IMR-90 (cell line): ENCODE results near the gene TRABD. TPM values are rescaled to one million over a fixed set of nuclear protein-coding genes. Genes with fewer than 3 reads are reported as not detected.

Experiments
- ATAC-seq: fragments of 200-7000 bp; cut with Tn5 transposase; 2 replicates; pipeline ENCODE4 v1.9.1; 2020; ENCODE audit warnings: low read depth, mild to moderate bottlenecking, moderate library complexity
- BruUV-seq: library from RNA; stranded (reverse); fragments of 400-500 nt; replicated peaks from 2 replicates; lab custom pipeline; 2021; lab: Mats Ljungman, UMichigan
- CTCF ChIA-PET: fragments of 300-600 bp; formaldehyde crosslinking; extraction: SDS; loops from one replicate; lab custom pipeline; 2021; ENCODE audit warnings: antibody characterized with exemption; lab: Yijun Ruan, JAX
- POLR2A ChIA-PET: fragments of 300-600 bp; sonication (Branson Sonifier 250); formaldehyde crosslinking; loops from one replicate; lab custom pipeline; 2022; ENCODE audit warnings: antibody characterized with exemption; ENCODE audit not compliant: unreplicated experiment; lab: Charles Lee
- DNase-seq: peaks from one replicate; pipeline ENCODE4 v3.0.0; 2013
- H2AFZ ChIP-seq: replicated peaks from 2 replicates; pipeline ENCODE3; 2013; ENCODE audit warnings: low read length, mild to moderate bottlenecking; ENCODE audit not compliant: poor library complexity
- H2AK5ac ChIP-seq: 2 replicates; pipeline ENCODE4 v1.6.1; 2013; ENCODE audit warnings: low read depth, low read length, inconsistent platforms
- H2AK9ac ChIP-seq: replicated peaks from 2 replicates; pipeline ENCODE3; 2013; ENCODE audit warnings: mild to moderate bottlenecking, low read depth, low read length, moderate library complexity; ENCODE audit not compliant: poor library complexity
- H2BK120ac ChIP-seq: 2 replicates; pipeline ENCODE4 v1.6.1; 2013; ENCODE audit warnings: low read depth, low read length, inconsistent platforms
- H2BK15ac ChIP-seq: 3 replicates; pipeline ENCODE4 v1.6.1; 2013; ENCODE audit warnings: low read depth, low read length, inconsistent platforms
- H2BK20ac ChIP-seq: 2 replicates; pipeline ENCODE4 v1.6.1; 2013; ENCODE audit warnings: low read depth, mild to moderate bottlenecking, inconsistent platforms, low read length, moderate library complexity
- H2BK5ac ChIP-seq: 2 replicates; pipeline ENCODE4 v1.6.1; 2013; ENCODE audit warnings: mild to moderate bottlenecking, low read depth, low read length, inconsistent platforms; ENCODE audit not compliant: poor library complexity, severe bottlenecking
- H3K14ac ChIP-seq: replicated peaks from 2 replicates; pipeline ENCODE4 v1.6.1; 2013; ENCODE audit warnings: low read depth, low read length, inconsistent platforms
- H3K18ac ChIP-seq: 2 replicates; pipeline ENCODE4 v1.6.1; 2013; ENCODE audit warnings: low read depth, low read length, control low read depth
- H3K23ac ChIP-seq: 2 replicates; pipeline ENCODE4 v1.6.1; 2013; ENCODE audit warnings: low read depth, low read length, inconsistent platforms
- H3K27ac ChIP-seq: 2 replicates; pipeline ENCODE4 v1.5.1; 2013; ENCODE audit warnings: mild to moderate bottlenecking, control low read depth, low read length; ENCODE audit not compliant: insufficient read depth
- H3K27me3 ChIP-seq: 2 replicates; pipeline ENCODE4 v1.6.1; 2013; ENCODE audit warnings: low read length; ENCODE audit not compliant: control insufficient read depth, insufficient read depth
- H3K36me3 ChIP-seq: 2 replicates; pipeline ENCODE4 v1.6.1; 2013; ENCODE audit warnings: low read length, mixed read lengths; ENCODE audit not compliant: control insufficient read depth, insufficient read depth
- H3K4ac ChIP-seq: 2 replicates; pipeline ENCODE4 v1.6.1; 2013; ENCODE audit warnings: low read depth, low read length, inconsistent platforms
- H3K4me1 ChIP-seq: 2 replicates; pipeline ENCODE4 v1.6.1; 2013; ENCODE audit warnings: low read length, mixed read lengths; ENCODE audit not compliant: control insufficient read depth, insufficient read depth
- H3K4me2 ChIP-seq: 2 replicates; pipeline ENCODE4 v1.6.1; 2013; ENCODE audit warnings: low read depth, mild to moderate bottlenecking, control low read depth, low read length, moderate library complexity
- H3K4me3 ChIP-seq: 2 replicates; pipeline ENCODE4 v1.5.1; 2013; ENCODE audit warnings: low read depth, mild to moderate bottlenecking, control low read depth, low read length, moderate library complexity; ENCODE audit not compliant: insufficient read depth
- H3K56ac ChIP-seq: 2 replicates; pipeline ENCODE4 v1.6.1; 2013; ENCODE audit warnings: low read length, inconsistent platforms; ENCODE audit not compliant: insufficient read depth; ENCODE audit errors: extremely low read depth
- H3K79me1 ChIP-seq, 2 experiments: 2 replicates each; pipeline ENCODE4 v1.6.1; 2013; ENCODE audit warnings: low read length in 2 of 2, inconsistent platforms in 1 of 2, low read depth in 1 of 2
- H3K9ac ChIP-seq: 2 replicates; pipeline ENCODE4 v1.6.1; 2013; ENCODE audit warnings: low read depth, low read length, control low read depth
- H3K9me1 ChIP-seq: 2 replicates; pipeline ENCODE4 v1.6.1; 2013; ENCODE audit warnings: low read length, inconsistent platforms; ENCODE audit not compliant: insufficient read depth
- H3K9me3 ChIP-seq: 2 replicates; pipeline ENCODE4 v1.6.1; 2013; ENCODE audit warnings: low read length; ENCODE audit not compliant: control insufficient read depth, insufficient read depth
- H4K20me1 ChIP-seq: 2 replicates; pipeline ENCODE4 v1.6.1; 2013; ENCODE audit warnings: low read length, inconsistent platforms; ENCODE audit not compliant: insufficient read depth
- H4K5ac ChIP-seq: 2 replicates; pipeline ENCODE4 v1.6.1; 2013; ENCODE audit warnings: mild to moderate bottlenecking, low read depth, low read length, control low read depth
- H4K8ac ChIP-seq, 2 experiments: 2 replicates each; pipeline ENCODE4 v1.6.1; 2013; ENCODE audit warnings: low read depth in 2 of 2, low read length in 2 of 2, control low read depth in 1 of 2, inconsistent platforms in 1 of 2
- H4K91ac ChIP-seq: 2 replicates; pipeline ENCODE4 v1.6.1; 2013; ENCODE audit warnings: low read depth, low read length, inconsistent platforms; ENCODE audit not compliant: insufficient read depth
- CEBPB ChIP-seq: IDR thresholded peaks from 2 replicates; pipeline ENCODE4 v1.6.1; 2012; ENCODE audit warnings: low read depth, low read length, improper control_type of control experiment
- CHD1 ChIP-seq: IDR thresholded peaks from 2 replicates; pipeline ENCODE4 v1.6.1; 2012; ENCODE audit warnings: low read depth, low read length, improper control_type of control experiment
- ELK1 ChIP-seq: fragments of 150-350 bp; IDR thresholded peaks from 2 replicates; pipeline ENCODE4 v1.6.1; 2016; ENCODE audit warnings: low read depth, mild to moderate bottlenecking, low read length, moderate library complexity, borderline replicate concordance
- FOS ChIP-seq: fragments of 150-350 bp; IDR thresholded peaks from 2 replicates; pipeline ENCODE4 v1.6.1; 2016; ENCODE audit warnings: low read depth, low read length
- MAFK ChIP-seq: IDR thresholded peaks from 2 replicates; pipeline ENCODE4 v1.6.1; 2012; ENCODE audit warnings: low read depth, low read length, improper control_type of control experiment
- MAZ ChIP-seq: IDR thresholded peaks from 2 replicates; pipeline ENCODE4 v1.6.1; 2012; ENCODE audit warnings: low read depth, mild to moderate bottlenecking, low read length, improper control_type of control experiment, moderate library complexity, borderline replicate concordance
- MXI1 ChIP-seq: IDR thresholded peaks from 2 replicates; pipeline ENCODE4 v1.6.1; 2012; ENCODE audit warnings: low read depth, mild to moderate bottlenecking, low read length, moderate library complexity, borderline replicate concordance
- NFE2L2 ChIP-seq: fragments of 150-350 bp; IDR thresholded peaks from 2 replicates; pipeline ENCODE4 v1.6.1; 2016; ENCODE audit warnings: low read depth, mild to moderate bottlenecking, low read length
- POLR2A ChIP-seq: IDR thresholded peaks from 2 replicates; pipeline ENCODE4 v1.6.1; 2012; ENCODE audit warnings: mild to moderate bottlenecking, low read depth, low read length
- RAD21 ChIP-seq: IDR thresholded peaks from 2 replicates; pipeline ENCODE4 v1.6.1; 2012; ENCODE audit warnings: low read length, improper control_type of control experiment
- USF2 ChIP-seq: fragments of 150-350 bp; IDR thresholded peaks from 2 replicates; pipeline ENCODE4 v1.6.1; 2017; ENCODE audit warnings: mild to moderate bottlenecking, antibody characterized with exemption, low read length, low read depth
- WGBS, 2 experiments: methylation state at CpG; one replicate each; pipeline versions ENCODE4 v1.1.5 to v1.1.7; 2013; ENCODE audit warnings: missing lambda C conversion rate in 2 of 2; ENCODE audit not compliant: insufficient read length in 1 of 2; ENCODE audit errors: extremely low coverage in 2 of 2; 5-methylcytosine and 5-hydroxymethylcytosine counted together
- dilution Hi-C: fragments of 300-500 bp; cut with HindIII; formaldehyde crosslinking; loops from one replicate; pipeline ENCODE4 v1.14.3; 2018; ENCODE audit warnings: low sequenced_read_pairs; ENCODE audit not compliant: unreplicated experiment
- in situ Hi-C: fragments of 300-500 bp; cut with MboI; formaldehyde crosslinking; loops from 3 replicates; pipeline ENCODE4 v1.14.3; 2019; ENCODE audit warnings: low sequenced_read_pairs, inconsistent platforms, mixed read lengths
- intact Hi-C: fragments of 100-400 bp; cut with micrococcal nuclease; formaldehyde crosslinking; loops from 2 replicates; pipeline ENCODE4 v1.10.0; 2022
- polyA plus RNA-seq, 3 experiments: library from polyadenylated mRNA; depleted of rRNA; stranded (reverse); fragments of >200 nt; gene quantifications; 2 replicates each; pipeline ENCODE4 v1.2.3, GENCODE V29; 2012; ENCODE audit warnings: low replicate concordance in 1 of 3
- total RNA-seq: library from RNA; depleted of rRNA; stranded (reverse); fragments of >200 nt; gene quantifications from 2 replicates; pipeline ENCODE4 v1.2.3, GENCODE V29; 2012

The TRABD gene
- total and polyA plus RNA-seq, 2 of the 4 experiments (the other 2 are of a cell fraction): 13.4 to 42.7 TPM

DNA sequence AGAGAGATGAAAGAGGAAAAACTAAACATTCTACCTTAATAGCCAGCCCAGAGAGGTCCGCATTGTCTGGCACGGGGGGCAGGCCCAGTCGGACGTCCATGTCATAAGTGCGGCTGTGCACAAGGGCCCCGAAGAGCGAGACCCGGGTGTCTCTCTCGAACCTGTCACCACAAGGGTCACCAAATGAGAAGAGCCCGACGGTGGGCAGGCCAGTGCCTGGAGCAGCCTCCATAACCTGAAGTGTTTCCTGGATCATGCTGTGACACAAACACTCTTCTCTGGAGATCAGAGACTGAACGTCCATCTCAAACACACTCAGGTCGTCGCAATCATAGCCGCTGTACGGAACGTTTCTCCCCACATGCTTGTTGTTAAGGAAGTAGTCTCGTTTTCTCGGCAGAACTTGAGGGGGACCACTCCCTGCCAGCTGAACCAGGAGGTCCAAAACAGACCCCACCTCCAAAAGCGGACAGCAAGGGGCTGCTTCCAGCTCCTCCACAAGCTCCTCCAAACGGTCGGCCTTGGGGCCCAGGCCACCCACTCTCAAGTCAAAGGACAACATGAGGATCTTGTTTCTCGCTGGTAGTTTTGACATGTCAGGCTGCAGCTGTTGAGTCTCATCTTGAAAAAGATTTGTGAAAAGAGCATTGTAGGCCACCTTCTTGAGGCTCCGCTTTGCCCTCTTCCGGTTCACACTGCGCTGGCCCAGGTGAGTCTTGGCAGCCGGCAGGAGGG is 58.1 kb downstream of the TRABD start:
- Histone ChIP-seq H2AK5ac (peak overlapping the region; percentile 64; the same call in 1 of the 2 replicates), H3K27ac (peak overlapping the region; percentile 81), H2AK9ac (peak overlapping the region; percentile 88), H2BK20ac (no peak overlapping the region), H3K9ac (peak overlapping the region; percentile 90), H2AFZ (peak overlapping the region; percentile 96), H3K79me1 (peaks cover 15 to 62% of the 10 kb centered on the region in 2 experiments), H3K4ac (peak overlapping the region; percentile 48), H3K9me3 (no peaks in the 10 kb centered on the region), H4K5ac (no peak overlapping the region), H3K56ac (0 out of 2 replicates have a peak overlapping the region, but pooled peaks have one; percentile 20), H3K9me1 (0 out of 2 replicates have a peak, but pooled peaks cover 3% of the 10 kb centered on the region), H2BK15ac (no peak overlapping the region), H3K23ac (peak overlapping the region; percentile 11), H4K20me1 (peaks cover 41% of the 10 kb centered on the region), H3K4me2 (peak overlapping the region; percentile 95), H2BK5ac (no peak overlapping the region), H3K4me1 (peaks cover 5% of the 10 kb centered on the region), H2BK120ac (no peak overlapping the region), H3K36me3 (peaks cover 32% of the 10 kb centered on the region), H3K4me3 (peak overlapping the region; percentile 96), H3K14ac (peak overlapping the region; percentile 61), H4K8ac (peak overlapping the region; percentile 16 to 99; a peak in 3 of 4 replicates), H4K91ac (no peak overlapping the region), H3K27me3 (no peaks in the 10 kb centered on the region), H3K18ac (no peak overlapping the region)
- DNase-seq: peak; percentile 16
- no TSS peak for BruUV-seq
- WGBS, 2 experiments: 28% methylated on average over 13 of the region's 27 CpGs; no CpG with 5 or more reads in 1 of the 2 experiments
- CTCF ChIA-PET: interaction anchor here (0.6 to 1.0 kb wide), 3 partner anchors 22 to 377 kb away, joined by 3 to 10 read pairs (median 3); no protein-coding TSS in a partner anchor
- dilution Hi-C loops (no loop called here), in situ Hi-C loops (no loop called here), intact Hi-C loops (loop anchor here (2.0 kb wide), 1 partner anchor 255 kb away; no protein-coding TSS in a partner anchor)
- POLR2A ChIA-PET: interaction anchor here (0.6 kb wide), 1 partner anchor 249 kb away, joined by 6 read pairs; no protein-coding TSS in a partner anchor
- TF ChIP-seq CHD1: no peak
- TF ChIP-seq MXI1: no peak
- TF ChIP-seq CEBPB: no peak
- TF ChIP-seq MAZ: no peak
- no peak for TF ChIP-seq MAFK
- no peak for TF ChIP-seq POLR2A
- no peak for TF ChIP-seq USF2
- no peak for TF ChIP-seq ELK1
- TF ChIP-seq FOS: no peak
- TF ChIP-seq NFE2L2: no peak
- TF ChIP-seq RAD21: no peak
- no peak for ATAC-seq
